SH-SY5Y (cell line): ENCODE measurements around the gene SH3D19.

Experiments used
- GATA2 ChIP-seq: IDR thresholded peaks from 2 replicates; pipeline ENCODE4 v1.6.1; 2011; ENCODE audit warnings: mild to moderate bottlenecking, low read depth, low read length
- GATA3 ChIP-seq: IDR thresholded peaks from 2 replicates; pipeline ENCODE4 v1.6.1; 2011; ENCODE audit warnings: low read depth, mild to moderate bottlenecking, low read length, moderate library complexity

- no peak for TF ChIP-seq GATA2
- no peak for TF ChIP-seq GATA3
These were observed 148.7 kb downstream of the SH3D19 start for GRCh38 chr4:151176685-151177084.
